ENCODE measurements around the gene CERK. TPM values are rescaled to one million over a fixed set of nuclear protein-coding genes. Genes with fewer than 3 reads are reported as not detected.
A peak's percentile ranks its signal among the peaks of the same experiment; 100 is the strongest.

CERK gene
- polyA plus RNA-seq, 1 of the 3 experiments (the other 2 are of a cell fraction): 32.6 TPM

GRCh38 chr22:46681010-46681409, 57.0 kb downstream of the CERK start:
- H3K4me1 ChIP-seq (ENCODE audit: control insufficient read depth in 1 of 2, insufficient read depth in 2 of 2, low read depth in 1 of 2, low read length in 1 of 2): no peaks in the 10 kb centered on the region; a peak in 1 of 4 replicates
- H3K4me3 ChIP-seq (ENCODE audit: low read depth in 2 of 2, low read length in 1 of 2): no peak overlapping the region
- ChIA-PET CTCF (interaction anchor here (0.5 to 4.0 kb wide), 6 partner anchors 10 to 125 kb away, joined by 3 to 21 read pairs (median 4); no protein-coding TSS in a partner anchor), POLR2A (no interaction called here)
- H4K20me1 ChIP-seq (ENCODE audit: insufficient read depth): no peaks in the 10 kb centered on the region
- no peaks in the 10 kb centered on the region for H3K9me2 ChIP-seq
- H3K9me3 ChIP-seq: no peaks in the 10 kb centered on the region
- H3F3A ChIP-seq (replicated peaks; ENCODE audit: insufficient read depth): peaks cover 5% of the 10 kb centered on the region
- H3K27ac ChIP-seq (ENCODE audit: low read depth in 2 of 2, low read length in 1 of 2): no peak overlapping the region
- DNase-seq: peak; percentile 78
- H3K79me2 ChIP-seq (ENCODE audit: insufficient read depth): no peaks in the 10 kb centered on the region
- no peak overlapping the region for H3K4me2 ChIP-seq
- WGBS (ENCODE audit: low lambda C conversion rate): 92% methylated on average over 5 of the region's 7 CpGs
- H3K36me3 ChIP-seq (replicated peaks in 1 of 2; ENCODE audit: control insufficient read depth in 1 of 2, insufficient read depth in 2 of 2, low read length in 1 of 2): peaks cover 0 to 11% of the 10 kb centered on the region in 2 experiments
- H3K27me3 ChIP-seq (ENCODE audit: insufficient read depth): no peaks in the 10 kb centered on the region
- peak; percentile 27; the same call in 1 of the 2 replicates for TF ChIP-seq RAD21 (IDR thresholded peaks at IDR 0.05; ENCODE audit: low read length)
- TF ChIP-seq FOXJ3 (CRISPR knock-in tag; IDR thresholded peaks at IDR 0.05): no peak
- TF ChIP-seq, protein P1, sequence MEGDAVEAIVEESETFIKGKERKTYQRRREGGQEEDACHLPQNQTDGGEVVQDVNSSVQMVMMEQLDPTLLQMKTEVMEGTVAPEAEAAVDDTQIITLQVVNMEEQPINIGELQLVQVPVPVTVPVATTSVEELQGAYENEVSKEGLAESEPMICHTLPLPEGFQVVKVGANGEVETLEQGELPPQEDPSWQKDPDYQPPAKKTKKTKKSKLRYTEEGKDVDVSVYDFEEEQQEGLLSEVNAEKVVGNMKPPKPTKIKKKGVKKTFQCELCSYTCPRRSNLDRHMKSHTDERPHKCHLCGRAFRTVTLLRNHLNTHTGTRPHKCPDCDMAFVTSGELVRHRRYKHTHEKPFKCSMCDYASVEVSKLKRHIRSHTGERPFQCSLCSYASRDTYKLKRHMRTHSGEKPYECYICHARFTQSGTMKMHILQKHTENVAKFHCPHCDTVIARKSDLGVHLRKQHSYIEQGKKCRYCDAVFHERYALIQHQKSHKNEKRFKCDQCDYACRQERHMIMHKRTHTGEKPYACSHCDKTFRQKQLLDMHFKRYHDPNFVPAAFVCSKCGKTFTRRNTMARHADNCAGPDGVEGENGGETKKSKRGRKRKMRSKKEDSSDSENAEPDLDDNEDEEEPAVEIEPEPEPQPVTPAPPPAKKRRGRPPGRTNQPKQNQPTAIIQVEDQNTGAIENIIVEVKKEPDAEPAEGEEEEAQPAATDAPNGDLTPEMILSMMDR (IDR thresholded peaks at IDR 0.05): peak; percentile 53
- TF ChIP-seq FOSL2 (IDR thresholded peaks at IDR 0.05; ENCODE audit: borderline replicate concordance, low read depth): no peak
- TF ChIP-seq USF1 (IDR thresholded peaks at IDR 0.05; ENCODE audit: borderline replicate concordance, low read depth): no peak
- TF ChIP-seq RXRA (IDR thresholded peaks at IDR 0.05; ENCODE audit: borderline replicate concordance, low read depth): no peak
- H3K9ac ChIP-seq: no peak overlapping the region
- H2AFZ ChIP-seq (ENCODE audit: low read depth): no peak overlapping the region

DNA sequence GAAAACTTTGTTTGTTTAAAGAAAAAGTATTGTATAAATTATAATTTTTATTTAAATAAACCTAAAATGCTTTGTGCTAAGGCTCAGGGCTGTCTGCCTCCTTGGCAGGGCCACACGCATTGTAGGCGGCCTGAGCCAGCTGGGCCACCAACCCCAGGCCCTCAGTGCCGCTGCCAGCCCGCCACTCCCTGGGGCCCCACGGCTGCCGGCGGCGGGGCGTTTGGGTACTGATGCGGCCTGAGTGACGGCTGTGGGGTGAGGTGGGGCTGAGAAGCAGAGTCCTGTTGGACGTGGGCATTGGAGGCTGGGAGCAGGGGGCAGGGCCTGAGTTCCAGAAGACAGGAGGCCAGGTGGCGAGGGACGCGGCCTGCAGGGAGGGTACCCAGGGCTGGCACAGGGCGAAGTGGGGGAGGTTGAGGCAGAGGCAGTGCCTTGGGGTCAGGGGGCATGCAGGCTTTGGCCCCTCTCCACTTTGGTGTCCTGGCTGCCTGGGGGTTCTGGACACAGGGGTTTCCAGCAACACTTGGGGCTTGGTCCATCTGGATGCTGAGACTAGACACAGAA, 58.3 kb downstream of the CERK start:
- Histone ChIP-seq H3K27ac (ENCODE audit: low read depth in 2 of 2, low read length in 1 of 2) (no peak overlapping the region), H3F3A (replicated peaks; ENCODE audit: insufficient read depth) (peaks cover 5% of the 10 kb centered on the region)
- TF ChIP-seq CHD2 (IDR thresholded peaks at IDR 0.05; ENCODE audit: low read length, partially characterized antibody): no peak
- TF ChIP-seq SMC3 (IDR thresholded peaks at IDR 0.05; ENCODE audit: low read depth, low read length): no peak
- TF ChIP-seq SIN3A (IDR thresholded peaks at IDR 0.05; ENCODE audit: borderline replicate concordance, low read depth, low read length): no peak
- TF ChIP-seq TAF1 (IDR thresholded peaks at IDR 0.05; ENCODE audit: borderline replicate concordance, low read depth, low read length): no peak
- TF ChIP-seq, protein P2, sequence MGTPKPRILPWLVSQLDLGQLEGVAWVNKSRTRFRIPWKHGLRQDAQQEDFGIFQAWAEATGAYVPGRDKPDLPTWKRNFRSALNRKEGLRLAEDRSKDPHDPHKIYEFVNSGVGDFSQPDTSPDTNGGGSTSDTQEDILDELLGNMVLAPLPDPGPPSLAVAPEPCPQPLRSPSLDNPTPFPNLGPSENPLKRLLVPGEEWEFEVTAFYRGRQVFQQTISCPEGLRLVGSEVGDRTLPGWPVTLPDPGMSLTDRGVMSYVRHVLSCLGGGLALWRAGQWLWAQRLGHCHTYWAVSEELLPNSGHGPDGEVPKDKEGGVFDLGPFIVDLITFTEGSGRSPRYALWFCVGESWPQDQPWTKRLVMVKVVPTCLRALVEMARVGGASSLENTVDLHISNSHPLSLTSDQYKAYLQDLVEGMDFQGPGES (IDR thresholded peaks at IDR 0.05; ENCODE audit: low read depth, low read length): no peak
- TF ChIP-seq GATA2 (CRISPR knock-in tag; IDR thresholded peaks at IDR 0.05): no peak
- no peak for TF ChIP-seq RFX5 (IDR thresholded peaks at IDR 0.05; ENCODE audit: low read length)
- TF ChIP-seq EZH2phosphoT487 (IDR thresholded peaks at IDR 0.05; ENCODE audit: borderline replicate concordance, low read depth): no peak
- TF ChIP-seq POLR2AphosphoS5 (IDR thresholded peaks at IDR 0.05; ENCODE audit: low read depth, low read length): no peak
- no peak for TF ChIP-seq FOSL2 (IDR thresholded peaks at IDR 0.05; ENCODE audit: borderline replicate concordance, low read depth)
- no peak for TF ChIP-seq USF1 (IDR thresholded peaks at IDR 0.05; ENCODE audit: borderline replicate concordance, low read depth)
- no peak for TF ChIP-seq GABPA (IDR thresholded peaks at IDR 0.05; ENCODE audit: low read depth)
- TF ChIP-seq RCOR1 (IDR thresholded peaks at IDR 0.05; ENCODE audit: low read length): no peak
- TF ChIP-seq RAD21 (IDR thresholded peaks at IDR 0.05; ENCODE audit: low read length): no peak
- TF ChIP-seq, protein P1 (IDR thresholded peaks at IDR 0.05): no peak

More for the DNA sequence above, 58.3 kb downstream of the CERK start:
- WGBS (ENCODE audit: low lambda C conversion rate): 92% methylated on average over 15 of the region's 16 CpGs
- H3K4me3 ChIP-seq (ENCODE audit: low read depth in 2 of 2, low read length in 1 of 2): no peak overlapping the region
- peaks cover 0 to 4% of the 10 kb centered on the region in 2 experiments for H3K36me3 ChIP-seq (replicated peaks in 1 of 2; ENCODE audit: control insufficient read depth in 1 of 2, insufficient read depth in 2 of 2, low read length in 1 of 2)
- no peaks in the 10 kb centered on the region for H3K9me2 ChIP-seq
- CTCF ChIA-PET: interaction anchor here (1.6 kb wide), 1 partner anchor 19 kb away, joined by 4 read pairs; no protein-coding TSS in a partner anchor
- H3K4me1 ChIP-seq (ENCODE audit: control insufficient read depth in 1 of 2, insufficient read depth in 2 of 2, low read depth in 1 of 2, low read length in 1 of 2): no peaks in the 10 kb centered on the region; a peak in 1 of 4 replicates
- H2AFZ ChIP-seq (ENCODE audit: low read depth): no peak overlapping the region
- no peaks in the 10 kb centered on the region for H3K79me2 ChIP-seq (ENCODE audit: insufficient read depth)
- POLR2A ChIA-PET: no interaction called here
- H3K4me2 ChIP-seq: no peak overlapping the region
- no peaks in the 10 kb centered on the region for H3K27me3 ChIP-seq (ENCODE audit: insufficient read depth)
- DNase-seq: no peak
- no peaks in the 10 kb centered on the region for H3K9me3 ChIP-seq
- H4K20me1 ChIP-seq (ENCODE audit: insufficient read depth): no peaks in the 10 kb centered on the region
- no peak overlapping the region for H3K9ac ChIP-seq
